OCI-LY7 (cell line): ENCODE data around the gene TRRAP. TPM values are rescaled to one million over a fixed set of nuclear protein-coding genes. Genes with fewer than 3 reads are reported as not detected.
"Not testable (repeated sequence)": the region's sequence is repeated elsewhere in the genome, so short reads cannot be mapped to it uniquely, and the experiment has no call there.

Experiments
- BruUV-seq: library from RNA; stranded (reverse); fragments of 400-500 nt; replicated peaks from 2 replicates; lab custom pipeline; 2021; lab: Mats Ljungman, UMichigan
- CTCF ChIA-PET: fragments of 300-600 bp; sonication (Branson Sonifier 250); formaldehyde crosslinking; loops from one replicate; lab custom pipeline; 2022; ENCODE audit warnings: antibody characterized with exemption; ENCODE audit not compliant: unreplicated experiment; lab: Charles Lee
- POLR2A ChIA-PET: fragments of 300-600 bp; sonication (Branson Sonifier 250); formaldehyde crosslinking; loops from one replicate; lab custom pipeline; 2022; ENCODE audit warnings: antibody characterized with exemption; lab: Charles Lee
- DNase-seq: peaks from one replicate; pipeline ENCODE4 v3.0.0-alpha.2; 2015; ENCODE audit warnings: low spot score
- H2AFZ ChIP-seq: fragments of 200-600 bp; sonication (generic), shearing (Covaris generic); 2 replicates; pipeline ENCODE4 v1.6.1; 2014; ENCODE audit warnings: mild to moderate bottlenecking, antibody characterized with exemption, low read length, moderate library complexity
- H3K27ac ChIP-seq: fragments of 200-600 bp; sonication (generic); 2 replicates; pipeline ENCODE4 v1.5.1; 2014; ENCODE audit warnings: mixed run types, low read depth, mild to moderate bottlenecking, moderate library complexity, low read length, inconsistent platforms; ENCODE audit not compliant: poor library complexity, severe bottlenecking
- H3K36me3 ChIP-seq: fragments of 200-600 bp; sonication (generic); 2 replicates; pipeline ENCODE4 v1.6.1; 2014; ENCODE audit warnings: mild to moderate bottlenecking, antibody characterized with exemption, low read length, moderate library complexity, mixed read lengths; ENCODE audit not compliant: insufficient read depth
- H3K4me1 ChIP-seq: fragments of 200-600 bp; sonication (generic); 2 replicates; pipeline ENCODE4 v1.5.1; 2014; ENCODE audit warnings: mild to moderate bottlenecking, low read length; ENCODE audit not compliant: insufficient read depth, poor library complexity, severe bottlenecking
- H3K4me2 ChIP-seq: fragments of 200-600 bp; sonication (generic); 2 replicates; pipeline ENCODE4 v1.6.1; 2014; ENCODE audit warnings: mild to moderate bottlenecking, low read length
- H3K4me3 ChIP-seq: fragments of 200-600 bp; sonication (generic); 2 replicates; pipeline ENCODE4 v1.5.1; 2014; ENCODE audit warnings: mild to moderate bottlenecking, low read depth, low read length; ENCODE audit not compliant: poor library complexity, severe bottlenecking
- H3K79me2 ChIP-seq: fragments of 200-600 bp; sonication (generic); 2 replicates; pipeline ENCODE4 v1.6.1; 2016; ENCODE audit warnings: low read depth, mild to moderate bottlenecking, low read length, moderate library complexity, mixed read lengths; ENCODE audit not compliant: insufficient read depth
- H3K9me2 ChIP-seq: fragments of 200-600 bp; sonication (generic); 2 replicates; pipeline ENCODE4 v1.6.1; 2016; ENCODE audit warnings: mild to moderate bottlenecking, low read length, mixed read lengths; ENCODE audit not compliant: insufficient read depth
- H3K9me3 ChIP-seq: fragments of 200-600 bp; sonication (generic); 2 replicates; pipeline ENCODE4 v1.6.1; 2014; ENCODE audit warnings: mild to moderate bottlenecking, mixed run types, low read length, mixed read lengths
- H4K20me1 ChIP-seq: fragments of 200-600 bp; sonication (generic); 2 replicates; pipeline ENCODE4 v1.6.1; 2014; ENCODE audit warnings: mild to moderate bottlenecking, antibody characterized with exemption, low read length, moderate library complexity, mixed read lengths; ENCODE audit not compliant: insufficient read depth
- EZH2phosphoT487 ChIP-seq: fragments of 200-600 bp; sonication (generic); IDR thresholded peaks from 2 replicates; pipeline ENCODE4 v1.6.1; 2018; ENCODE audit warnings: low read depth, borderline replicate concordance, mild to moderate bottlenecking, mixed run types, antibody characterized with exemption, low read length, moderate library complexity, mixed read lengths
- intact Hi-C: fragments of 100-400 bp; cut with micrococcal nuclease; formaldehyde crosslinking; loops from one replicate; pipeline ENCODE4 v1.10.0; 2022; ENCODE audit not compliant: unreplicated experiment
- total RNA-seq, 2 experiments: library from RNA; depleted of rRNA in 1 of 2; stranded (reverse); fragments of >200 nt in 1 of 2; shearing (Covaris generic) in 1 of 2; gene quantifications; 2 replicates each; pipeline ENCODE4 v1.2.3, GENCODE V29; 2014 to 2022
- TF ChIP-seq, protein P1 (sequence below): fragments of 200-600 bp; sonication (generic); conservative IDR thresholded peaks from 2 replicates; pipeline ENCODE4 v1.5.1; 2014; ENCODE audit warnings: mild to moderate bottlenecking, antibody characterized with exemption, low read length, moderate library complexity, mixed read lengths

The TRRAP gene
- total RNA-seq, 2 experiments from 2014 or later = 50.4 to 86.1 TPM

DNA sequence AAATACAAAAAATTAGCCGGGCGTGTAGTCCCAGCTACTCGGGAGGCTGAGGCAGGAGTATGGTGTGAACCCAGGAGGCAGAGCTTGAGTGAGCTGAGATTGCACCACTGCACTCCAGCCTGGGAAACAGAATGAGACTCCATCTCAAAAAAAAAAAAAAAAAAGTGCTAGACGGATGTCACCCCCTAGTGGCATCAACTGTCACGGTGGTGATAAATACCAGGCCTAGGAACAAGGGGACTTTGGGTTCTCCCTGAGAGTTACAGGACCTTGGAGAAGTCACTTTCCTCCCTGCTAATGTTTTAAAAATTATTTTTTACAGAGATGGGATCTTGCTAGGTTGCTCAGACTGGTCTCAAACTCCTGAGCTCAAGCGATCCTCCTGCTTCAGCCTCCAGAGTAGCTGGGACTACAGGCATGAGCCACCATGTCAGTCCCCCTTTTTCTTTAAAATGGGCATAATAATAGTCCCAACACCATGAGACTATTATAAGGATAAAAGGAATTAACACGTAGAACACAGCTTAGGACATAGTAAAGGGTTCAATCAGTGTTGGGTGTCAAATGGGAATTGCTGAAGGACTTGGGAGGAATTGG lies 5.9 kb upstream of the TRRAP start:
- Histone ChIP-seq H3K4me3 (no peak overlapping the region), H3K27ac (no peak overlapping the region), H2AFZ (no peak overlapping the region), H3K4me2 (no peak overlapping the region), H3K9me3 (no peaks in the 10 kb centered on the region), H3K79me2 (no peaks in the 10 kb centered on the region), H3K9me2 (no peaks in the 10 kb centered on the region), H3K36me3 (no peaks in the 10 kb centered on the region), H3K4me1 (peaks cover 31% of the 10 kb centered on the region), H4K20me1 (no peaks in the 10 kb centered on the region)
- POLR2A ChIA-PET = interaction anchor here (0.7 kb wide), 1 partner anchor 164 kb away, joined by 4 read pairs; no protein-coding TSS in a partner anchor
- DNase-seq = peak; percentile 77
- intact Hi-C loops = loop anchor here (10.0 kb wide), 1 partner anchor 558 kb away; no protein-coding TSS in a partner anchor
- TF ChIP-seq, protein P1, sequence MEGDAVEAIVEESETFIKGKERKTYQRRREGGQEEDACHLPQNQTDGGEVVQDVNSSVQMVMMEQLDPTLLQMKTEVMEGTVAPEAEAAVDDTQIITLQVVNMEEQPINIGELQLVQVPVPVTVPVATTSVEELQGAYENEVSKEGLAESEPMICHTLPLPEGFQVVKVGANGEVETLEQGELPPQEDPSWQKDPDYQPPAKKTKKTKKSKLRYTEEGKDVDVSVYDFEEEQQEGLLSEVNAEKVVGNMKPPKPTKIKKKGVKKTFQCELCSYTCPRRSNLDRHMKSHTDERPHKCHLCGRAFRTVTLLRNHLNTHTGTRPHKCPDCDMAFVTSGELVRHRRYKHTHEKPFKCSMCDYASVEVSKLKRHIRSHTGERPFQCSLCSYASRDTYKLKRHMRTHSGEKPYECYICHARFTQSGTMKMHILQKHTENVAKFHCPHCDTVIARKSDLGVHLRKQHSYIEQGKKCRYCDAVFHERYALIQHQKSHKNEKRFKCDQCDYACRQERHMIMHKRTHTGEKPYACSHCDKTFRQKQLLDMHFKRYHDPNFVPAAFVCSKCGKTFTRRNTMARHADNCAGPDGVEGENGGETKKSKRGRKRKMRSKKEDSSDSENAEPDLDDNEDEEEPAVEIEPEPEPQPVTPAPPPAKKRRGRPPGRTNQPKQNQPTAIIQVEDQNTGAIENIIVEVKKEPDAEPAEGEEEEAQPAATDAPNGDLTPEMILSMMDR = peak; percentile 73
- TF ChIP-seq EZH2phosphoT487 = no peak
- CTCF ChIA-PET = interaction anchor here (0.6 to 0.8 kb wide), 2 partner anchors 13 to 229 kb away, joined by 3 to 5 read pairs; no protein-coding TSS in a partner anchor
- BruUV-seq = no TSS peak

- H3K9me2 ChIP-seq, CTCF ChIA-PET: not testable (repeated sequence)
- intact Hi-C loops = loop anchor here (10.0 kb wide), 1 partner anchor 559 kb away; no protein-coding TSS in a partner anchor
Observed at GRCh38 chr7:98873610-98874009, 4.7 kb upstream of the TRRAP start.

DNA sequence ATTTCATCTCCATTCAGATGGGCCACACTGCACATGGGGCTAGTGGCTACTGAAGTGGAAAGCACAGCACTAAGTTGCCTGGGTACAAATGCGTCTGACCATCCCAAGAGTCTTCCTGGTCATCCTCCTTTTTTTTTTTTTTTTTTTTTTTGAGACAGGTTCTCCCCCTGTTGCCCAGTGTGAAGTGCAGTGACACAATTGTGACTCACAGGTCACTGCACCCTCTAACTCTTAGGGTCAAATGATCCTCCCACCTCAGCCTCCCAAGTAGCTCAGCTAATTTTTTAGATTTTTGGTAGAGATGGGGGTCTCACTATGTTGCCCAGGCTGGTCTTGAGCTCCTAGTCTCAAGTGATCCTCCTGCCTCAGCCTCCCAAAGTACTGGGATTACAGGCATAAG lies 3.4 kb upstream of the TRRAP start:
- Histone ChIP-seq H4K20me1 (no peaks in the 10 kb centered on the region), H3K79me2 (peaks cover 8% of the 10 kb centered on the region; the same call in 1 of the 2 replicates), H3K4me2 (no peak overlapping the region), H3K36me3 (no peaks in the 10 kb centered on the region), H3K4me3 (no peak overlapping the region), H3K9me2 (no peaks in the 10 kb centered on the region), H2AFZ (no peak overlapping the region), H3K9me3 (no peaks in the 10 kb centered on the region), H3K27ac (no peak overlapping the region), H3K4me1 (peaks cover 25% of the 10 kb centered on the region)
- TF ChIP-seq, protein P1 = no peak
- no peak for TF ChIP-seq EZH2phosphoT487
- intact Hi-C loops = loop anchor here (10.0 kb wide), 1 partner anchor 560 kb away; no protein-coding TSS in a partner anchor
- no TSS peak for BruUV-seq
- DNase-seq = no peak
- POLR2A ChIA-PET = no interaction called here
- CTCF ChIA-PET = no interaction called here

More at GRCh38 chr7:98873610-98874009, 4.7 kb upstream of the TRRAP start:
- POLR2A ChIA-PET, BruUV-seq, H3K9me3 ChIP-seq, H3K4me3 ChIP-seq, H3K79me2 ChIP-seq, H3K27ac ChIP-seq, H3K36me3 ChIP-seq, H3K4me2 ChIP-seq, DNase-seq, H2AFZ ChIP-seq, H4K20me1 ChIP-seq: not testable (repeated sequence)
- H3K4me1 ChIP-seq = peaks cover 36% of the 10 kb centered on the region
